Measurements from ENCODE around the gene HSPA8. TPM values are rescaled to one million over a fixed set of nuclear protein-coding genes. Genes with fewer than 3 reads are reported as not detected.

Gene HSPA8
- total and polyA plus RNA-seq, 2 of the 13 experiments (the other 11 are each of a cell fraction or from before 2014, with no cell fraction given): 936 to 2,151 TPM

DNA sequence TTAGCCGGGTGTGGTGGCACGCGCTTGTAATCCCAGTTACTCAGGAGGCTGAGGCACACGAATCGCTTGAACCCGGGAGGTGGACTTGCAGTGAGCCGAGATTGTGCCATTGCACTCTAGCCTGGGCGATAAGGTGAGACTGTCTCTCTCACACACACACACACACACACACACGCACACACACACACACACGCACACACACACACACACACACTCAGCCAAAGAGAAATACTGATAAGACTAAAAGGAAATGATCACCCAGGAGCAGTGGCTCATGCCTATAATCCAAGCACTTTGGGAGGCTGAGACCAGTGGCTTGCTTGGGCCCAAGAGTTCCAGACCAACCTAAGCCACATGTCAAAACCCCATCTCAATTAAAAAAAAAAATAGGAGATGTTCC lies 20.8 kb downstream of the HSPA8 start:
- CTCF ChIA-PET (ENCODE audit: low intra/inter-chr PET ratio, low total read pairs): no interaction called here
- Histone ChIP-seq H3K27ac (ENCODE audit: extremely low read length, insufficient read depth, low read length) (no peak overlapping the region), H3K27me3 (ENCODE audit: control insufficient read depth in 1 of 2, insufficient read depth in 2 of 2, low read length in 2 of 2) (no peaks in the 10 kb centered on the region), H4K20me1 (ENCODE audit: insufficient read depth, low read length) (no peaks in the 10 kb centered on the region), H3K4me2 (ENCODE audit: low read depth, low read length) (no peak overlapping the region), H3K4me1 (ENCODE audit: insufficient read depth, low read length) (no peaks in the 10 kb centered on the region), H3K9ac (ENCODE audit: insufficient read depth, low read depth, low read length) (no peak overlapping the region), H2AFZ (ENCODE audit: low read length) (no peak overlapping the region), H3K36me3 (replicated peaks in 1 of 2; ENCODE audit: control insufficient read depth in 1 of 2, insufficient read depth in 2 of 2, low read length in 2 of 2) (no peaks in the 10 kb centered on the region), H3K79me2 (ENCODE audit: insufficient read depth, low read length) (no peaks in the 10 kb centered on the region), H3K9me3 (ENCODE audit: low read length) (no peaks in the 10 kb centered on the region), H3K4me3 (replicated peaks in 1 of 3; ENCODE audit: insufficient read depth in 1 of 3, low read depth in 2 of 3, low read length in 3 of 3) (no peak overlapping the region)
- intact Hi-C loops (cut with micrococcal nuclease; ENCODE audit: unreplicated experiment): no loop called here
- TF ChIP-seq, protein P1, sequence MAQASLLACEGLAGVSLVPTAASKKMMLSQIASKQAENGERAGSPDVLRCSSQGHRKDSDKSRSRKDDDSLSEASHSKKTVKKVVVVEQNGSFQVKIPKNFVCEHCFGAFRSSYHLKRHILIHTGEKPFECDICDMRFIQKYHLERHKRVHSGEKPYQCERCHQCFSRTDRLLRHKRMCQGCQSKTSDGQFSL (CRISPR knock-in tag; IDR thresholded peaks at IDR 0.05): no peak
- TF ChIP-seq ETV5 (CRISPR knock-in tag; IDR thresholded peaks at IDR 0.05; ENCODE audit: borderline replicate concordance) (no peak), MBNL3 (CRISPR knock-in tag; conservative IDR thresholded peaks at IDR 0.05) (no peak), REPIN1 (CRISPR knock-in tag; IDR thresholded peaks at IDR 0.05; ENCODE audit: borderline replicate concordance, low read depth) (no peak), ZNF552 (CRISPR knock-in tag; IDR thresholded peaks at IDR 0.05; ENCODE audit: borderline replicate concordance) (no peak), ATF7-NPFF (CRISPR knock-in tag; IDR thresholded peaks at IDR 0.05; ENCODE audit: low read depth) (no peak), ZFP36 (IDR thresholded peaks at IDR 0.05; ENCODE audit: borderline replicate concordance, low read depth, low read length, partially characterized antibody) (no peak), ZNF33A (CRISPR knock-in tag; IDR thresholded peaks at IDR 0.05; ENCODE audit: borderline replicate concordance) (no peak), ZNF878 (CRISPR knock-in tag; IDR thresholded peaks at IDR 0.05) (no peak), PLSCR1 (CRISPR knock-in tag; IDR thresholded peaks at IDR 0.05; ENCODE audit: borderline replicate concordance) (no peak), ZNF343 (CRISPR knock-in tag; IDR thresholded peaks at IDR 0.05) (no peak), ZKSCAN5 (CRISPR knock-in tag; IDR thresholded peaks at IDR 0.05) (no peak)
- TF ChIP-seq, protein P2, sequence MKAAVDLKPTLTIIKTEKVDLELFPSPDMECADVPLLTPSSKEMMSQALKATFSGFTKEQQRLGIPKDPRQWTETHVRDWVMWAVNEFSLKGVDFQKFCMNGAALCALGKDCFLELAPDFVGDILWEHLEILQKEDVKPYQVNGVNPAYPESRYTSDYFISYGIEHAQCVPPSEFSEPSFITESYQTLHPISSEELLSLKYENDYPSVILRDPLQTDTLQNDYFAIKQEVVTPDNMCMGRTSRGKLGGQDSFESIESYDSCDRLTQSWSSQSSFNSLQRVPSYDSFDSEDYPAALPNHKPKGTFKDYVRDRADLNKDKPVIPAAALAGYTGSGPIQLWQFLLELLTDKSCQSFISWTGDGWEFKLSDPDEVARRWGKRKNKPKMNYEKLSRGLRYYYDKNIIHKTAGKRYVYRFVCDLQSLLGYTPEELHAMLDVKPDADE (CRISPR knock-in tag; IDR thresholded peaks at IDR 0.05): no peak
- TF ChIP-seq, protein P3, sequence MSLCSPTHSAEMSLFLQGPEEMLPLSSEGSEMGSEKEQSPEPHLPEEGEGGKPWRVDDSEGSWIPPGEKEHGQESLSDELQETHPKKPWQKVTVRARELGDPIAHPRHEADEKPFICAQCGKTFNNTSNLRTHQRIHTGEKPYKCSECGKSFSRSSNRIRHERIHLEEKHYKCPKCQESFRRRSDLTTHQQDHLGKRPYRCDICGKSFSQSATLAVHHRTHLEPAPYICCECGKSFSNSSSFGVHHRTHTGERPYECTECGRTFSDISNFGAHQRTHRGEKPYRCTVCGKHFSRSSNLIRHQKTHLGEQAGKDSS (CRISPR knock-in tag; IDR thresholded peaks at IDR 0.05; ENCODE audit: borderline replicate concordance, low read depth): no peak
- POLR2A ChIA-PET: no interaction called here
- in situ Hi-C loops (cut with HindIII; ENCODE audit: extremely low pct_ligation_motif_present, low pct_unique_long_range_greater_than_20kb): loop anchor here (25.0 kb wide), 1 partner anchor 429 kb away; no protein-coding TSS in a partner anchor
- DNase-seq (ENCODE audit: low spot score) (no peak), FAIRE-seq (no peak), ATAC-seq (no peak)
- WGBS (ENCODE audit: low lambda C conversion rate): 65% methylated on average over 10 of the region's 10 CpGs
- no TSS peak for BruUV-seq (replicated peaks)
